NCI-H146 (cell line): Measurements from ENCODE around the gene VWA1.
"Not testable (repeated sequence)": the region's sequence is repeated elsewhere in the genome, so short reads cannot be mapped to it uniquely, and the experiment has no call there.

ENCODE experiments used
- DNase-seq: peaks from one replicate; lab custom pipeline; 2025; lab: John Stamatoyannopoulos, UW

The VWA1 gene

DNA sequence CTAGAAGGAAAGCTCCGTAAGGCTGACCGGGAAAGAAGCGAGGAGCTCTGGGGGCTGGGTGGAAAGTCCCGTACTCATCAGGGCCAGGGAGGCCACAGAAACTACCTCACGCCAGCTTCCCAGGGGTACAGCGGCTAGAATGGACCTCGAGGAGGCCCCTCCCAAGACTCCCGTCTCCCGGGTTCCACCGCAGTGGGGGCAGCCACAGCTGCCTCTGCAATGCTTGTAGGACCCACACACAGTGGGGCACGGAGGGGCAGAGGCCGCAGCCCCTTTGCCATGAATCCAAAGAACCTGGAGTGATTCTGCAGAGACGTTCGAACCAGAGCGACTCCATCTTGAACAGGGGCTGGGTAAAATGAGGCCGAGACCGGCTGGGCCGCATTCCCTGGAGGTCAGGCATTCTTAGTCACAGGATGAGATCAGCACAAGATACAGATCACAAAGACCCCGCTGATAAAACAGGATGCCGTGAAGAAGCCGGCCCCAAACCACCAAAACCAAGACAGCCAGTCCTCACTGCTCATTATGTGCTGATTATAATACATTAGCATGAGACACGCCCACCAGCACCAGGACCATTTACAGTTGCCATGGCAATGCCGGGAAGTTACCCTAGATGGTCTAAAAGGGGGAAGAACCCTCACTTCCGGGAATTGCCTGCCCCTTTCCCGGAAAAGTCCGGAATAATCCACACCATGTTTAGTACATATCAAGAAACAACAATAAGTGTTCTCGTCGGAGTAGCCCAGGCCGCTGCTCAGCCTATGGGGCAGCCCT lies 12.8 kb upstream of the VWA1 start:
- no peak for DNase-seq

DNA sequence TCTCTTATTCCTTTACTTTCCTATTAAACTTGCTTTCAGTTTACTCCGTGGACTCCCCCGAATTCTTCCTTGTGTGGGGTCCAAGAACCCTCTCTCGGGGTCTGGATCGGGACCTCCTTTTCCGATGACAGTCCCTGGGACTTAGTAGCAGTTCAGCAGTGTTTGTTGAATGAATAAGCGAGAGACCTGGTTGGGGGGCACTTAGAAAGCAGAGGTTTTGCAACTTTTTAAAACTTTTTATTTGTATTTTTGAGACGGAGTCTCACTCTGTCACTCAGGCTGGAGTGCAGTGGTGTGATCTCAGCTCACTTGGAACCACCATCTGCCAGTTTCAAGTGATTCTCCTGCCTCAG lies 12.3 kb upstream of the VWA1 start:
- DNase-seq = no peak

DNA sequence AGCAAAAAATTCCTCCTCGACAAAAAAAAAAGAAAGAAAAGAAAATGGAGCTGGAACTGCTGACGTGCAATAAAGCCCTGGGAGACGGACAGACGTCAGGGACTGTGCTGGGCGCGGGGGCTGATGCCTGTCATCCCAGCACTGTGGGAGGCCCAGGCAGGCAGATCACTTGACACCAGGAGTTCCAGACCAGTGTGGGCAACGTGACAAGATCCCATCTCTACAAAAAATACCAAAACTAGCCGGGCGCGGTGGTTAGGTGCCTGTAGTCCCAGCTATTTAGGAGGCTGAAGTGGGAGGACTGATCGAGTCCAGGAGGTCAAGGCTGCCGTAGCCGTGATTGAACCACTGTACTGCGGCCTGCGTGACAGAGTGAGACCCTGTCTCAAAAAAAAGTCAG lies 10.8 kb upstream of the VWA1 start:
- no peak for DNase-seq

DNA sequence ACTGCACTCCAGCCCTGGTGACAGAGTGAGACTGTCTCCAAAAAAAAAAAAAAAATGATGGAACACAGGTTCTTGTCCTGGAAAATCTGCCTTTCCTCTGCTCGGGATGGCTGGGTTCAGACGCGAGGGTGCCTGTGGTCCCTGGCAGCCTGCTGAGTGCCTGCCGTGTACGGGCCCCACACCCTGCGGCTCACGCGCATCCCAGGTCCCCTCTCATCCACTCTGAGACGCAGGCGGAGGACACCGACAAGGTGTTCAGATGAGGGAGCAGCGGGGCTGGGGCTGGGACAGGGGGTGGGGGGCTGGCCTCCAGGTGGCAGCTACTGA lies 10.1 kb upstream of the VWA1 start:
- no peak for DNase-seq

DNA sequence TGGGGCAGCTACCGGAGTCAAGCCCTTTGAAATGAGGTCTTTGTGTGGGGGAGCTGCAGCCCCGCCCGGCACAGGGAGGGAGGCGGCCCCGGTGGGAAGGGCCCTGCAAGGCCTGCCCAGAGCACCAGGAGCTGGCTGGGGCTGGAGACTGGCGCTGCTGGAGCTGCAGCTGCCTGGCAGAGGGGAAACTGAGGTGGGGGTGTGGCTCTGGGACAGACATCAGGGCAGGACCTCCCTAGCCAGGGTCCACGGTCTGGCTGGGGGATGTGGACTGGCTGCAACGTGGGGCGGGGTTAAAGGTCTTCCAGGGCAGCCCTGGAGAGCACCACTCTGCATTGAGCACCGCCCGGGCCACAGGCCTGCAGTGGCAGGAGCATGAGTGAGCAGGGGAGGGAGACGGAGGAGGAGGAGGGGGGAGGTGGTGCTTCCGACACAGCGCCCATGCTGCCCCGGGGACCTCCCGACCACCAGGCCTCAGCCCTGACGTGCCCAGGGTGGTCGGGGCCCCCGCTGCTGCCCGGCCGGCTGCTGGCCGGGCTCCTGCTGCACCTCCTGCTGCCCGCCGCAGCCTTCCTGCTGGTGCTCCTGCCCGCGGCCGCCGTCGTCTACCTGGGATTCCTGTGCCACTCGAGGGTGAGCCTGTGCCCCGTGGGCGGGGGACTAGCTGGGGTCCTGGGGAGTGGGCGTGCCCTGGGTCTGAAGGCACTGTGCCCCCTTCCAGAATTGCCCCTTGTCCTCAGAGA lies 9.6 kb upstream of the VWA1 start:
- no peak for DNase-seq

DNA sequence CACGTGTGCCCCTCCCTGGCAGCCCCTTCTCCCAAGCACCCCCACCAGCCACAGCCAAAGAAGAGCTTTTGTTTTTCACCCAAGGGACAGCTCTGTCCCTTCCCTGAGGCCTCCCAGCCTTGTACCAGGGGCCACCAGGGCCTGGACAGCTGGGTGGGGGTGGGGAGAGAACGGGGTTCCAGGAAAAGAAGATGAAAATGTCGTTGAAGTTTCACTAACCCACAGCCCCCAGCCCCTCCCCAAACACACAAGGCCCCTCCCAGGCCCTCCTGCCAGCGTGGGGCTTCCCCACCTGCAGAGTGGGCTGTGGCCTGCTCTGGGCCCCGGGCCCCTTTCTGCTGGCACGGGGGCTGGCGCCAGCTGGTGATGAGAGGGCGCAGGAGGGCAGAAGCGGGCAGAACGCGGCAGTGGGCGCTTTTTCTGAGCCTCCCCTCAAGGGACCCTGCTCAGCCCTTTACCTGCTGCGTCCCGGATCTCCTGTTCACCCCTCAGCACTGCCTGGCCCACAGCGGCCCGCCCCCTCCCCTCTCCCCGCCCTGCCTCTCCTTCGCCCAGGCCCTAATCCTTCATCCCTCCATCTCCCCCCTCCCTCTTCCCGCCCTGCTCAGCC lies 8.9 kb upstream of the VWA1 start:
- no peak for DNase-seq

DNA sequence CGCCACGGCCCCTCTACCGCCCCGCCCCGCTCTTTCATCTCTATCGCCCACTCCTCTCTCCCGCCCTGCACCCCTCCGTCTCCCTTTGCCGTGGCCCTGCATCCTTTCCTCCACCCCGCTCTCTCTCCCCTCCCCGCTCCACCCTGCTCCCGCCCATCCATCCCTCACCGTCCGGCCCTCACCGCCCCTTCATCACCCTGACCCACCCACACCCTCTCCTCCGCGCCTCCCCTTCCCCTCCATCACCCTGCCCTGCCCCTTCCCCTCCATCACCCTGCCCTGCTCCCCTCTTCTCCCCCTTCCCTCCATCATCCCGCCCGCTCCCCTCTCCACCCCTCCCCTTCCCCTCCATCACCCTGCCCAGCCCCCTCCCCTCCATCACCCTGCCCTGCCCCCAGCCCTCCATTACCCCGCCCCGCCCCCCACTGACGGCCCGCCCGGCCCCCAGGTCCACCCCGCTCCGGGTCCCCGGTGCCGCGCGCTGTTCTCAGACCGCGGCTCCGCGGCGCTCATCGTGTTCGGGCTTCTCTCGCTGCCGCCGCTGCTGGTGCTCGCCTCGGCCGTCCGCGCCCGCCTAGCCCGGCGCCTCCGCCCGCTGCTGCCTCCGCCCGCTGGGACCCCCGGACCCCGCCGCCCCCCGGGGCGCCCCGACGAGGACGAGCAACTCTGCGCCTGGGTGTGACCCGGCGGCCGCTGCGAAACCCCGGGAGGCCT lies 8.2 kb upstream of the VWA1 start:
- DNase-seq = peak; percentile 13

DNA sequence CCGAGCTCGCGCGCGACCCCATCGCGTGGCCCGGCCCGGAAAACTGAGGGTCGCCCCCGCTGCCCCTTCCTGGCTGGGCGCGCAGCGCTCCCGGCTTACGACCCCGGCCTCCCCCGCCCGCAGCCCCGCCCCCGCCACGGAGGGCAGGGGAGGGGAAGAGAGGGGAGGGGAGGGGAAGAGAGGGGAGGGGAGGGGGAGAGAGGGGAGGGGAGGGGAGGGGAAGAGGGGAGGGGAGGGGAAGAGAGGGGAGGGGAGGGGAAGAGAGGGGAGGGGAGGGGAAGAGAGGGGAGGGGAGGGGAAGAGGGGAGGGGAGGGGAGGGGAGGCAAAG lies 7.7 kb upstream of the VWA1 start:
- DNase-seq = no peak

DNA sequence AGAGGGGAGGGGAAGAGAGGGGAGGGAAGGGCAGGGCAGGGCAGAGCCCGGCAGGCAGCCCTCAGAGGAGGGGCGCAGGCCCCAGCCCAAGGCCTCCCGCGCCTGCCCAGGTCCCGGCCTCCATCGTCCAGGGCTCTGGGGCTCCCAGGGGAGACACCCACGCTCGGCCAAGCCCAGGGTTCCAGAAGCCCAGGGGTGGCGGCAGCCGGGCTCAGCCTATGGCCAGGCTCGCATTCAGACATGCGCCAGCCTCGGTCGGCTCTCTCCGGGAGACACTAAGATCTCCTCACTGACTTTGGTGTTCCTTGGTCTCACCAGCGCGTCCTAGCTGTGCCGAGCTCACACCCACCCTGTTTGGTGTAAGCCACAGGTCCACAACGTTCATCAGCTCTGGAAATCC lies 7.3 kb upstream of the VWA1 start:
- DNase-seq = no peak

DNA sequence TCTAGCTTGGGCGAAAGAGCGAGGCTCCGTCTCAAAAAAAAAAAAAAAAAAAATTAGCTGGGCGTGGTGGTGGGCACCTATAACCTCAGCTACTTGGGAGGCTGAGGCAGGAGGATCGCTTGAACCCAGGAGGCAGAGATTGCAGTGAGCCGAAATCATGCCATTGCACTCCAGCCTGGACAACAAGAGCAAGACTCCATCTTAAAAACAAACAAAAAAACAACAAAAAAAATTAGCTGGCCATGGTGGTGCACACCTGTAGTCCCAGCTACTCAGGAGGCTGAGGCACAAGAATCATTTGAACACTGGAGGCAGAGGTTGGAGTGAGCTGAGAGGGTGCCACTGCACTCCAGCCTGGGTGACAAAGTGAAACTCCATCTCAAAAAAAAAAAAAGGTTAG lies 6.5 kb upstream of the VWA1 start:
- not testable (repeated sequence) for DNase-seq

DNA sequence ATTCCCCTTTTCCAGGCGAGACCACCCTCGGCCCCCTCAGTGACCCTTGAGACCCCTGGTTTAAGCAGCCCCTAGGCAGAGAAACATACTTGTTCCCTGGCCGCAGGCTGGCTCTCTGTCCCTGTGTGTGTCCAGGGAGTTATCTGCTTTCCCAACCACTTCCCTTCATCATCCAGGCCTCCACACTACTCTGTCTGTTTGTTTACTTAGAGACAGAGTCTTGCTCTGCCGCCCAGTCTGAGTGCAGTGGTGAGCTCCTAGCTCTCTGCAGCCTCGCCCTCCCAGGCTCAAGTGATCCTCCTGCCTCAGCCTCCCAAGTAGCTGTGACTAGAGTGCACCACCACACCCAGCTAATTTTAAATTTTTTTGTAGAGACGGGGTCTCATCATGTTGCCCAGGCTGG lies 5.8 kb upstream of the VWA1 start:
- DNase-seq = no peak

DNA sequence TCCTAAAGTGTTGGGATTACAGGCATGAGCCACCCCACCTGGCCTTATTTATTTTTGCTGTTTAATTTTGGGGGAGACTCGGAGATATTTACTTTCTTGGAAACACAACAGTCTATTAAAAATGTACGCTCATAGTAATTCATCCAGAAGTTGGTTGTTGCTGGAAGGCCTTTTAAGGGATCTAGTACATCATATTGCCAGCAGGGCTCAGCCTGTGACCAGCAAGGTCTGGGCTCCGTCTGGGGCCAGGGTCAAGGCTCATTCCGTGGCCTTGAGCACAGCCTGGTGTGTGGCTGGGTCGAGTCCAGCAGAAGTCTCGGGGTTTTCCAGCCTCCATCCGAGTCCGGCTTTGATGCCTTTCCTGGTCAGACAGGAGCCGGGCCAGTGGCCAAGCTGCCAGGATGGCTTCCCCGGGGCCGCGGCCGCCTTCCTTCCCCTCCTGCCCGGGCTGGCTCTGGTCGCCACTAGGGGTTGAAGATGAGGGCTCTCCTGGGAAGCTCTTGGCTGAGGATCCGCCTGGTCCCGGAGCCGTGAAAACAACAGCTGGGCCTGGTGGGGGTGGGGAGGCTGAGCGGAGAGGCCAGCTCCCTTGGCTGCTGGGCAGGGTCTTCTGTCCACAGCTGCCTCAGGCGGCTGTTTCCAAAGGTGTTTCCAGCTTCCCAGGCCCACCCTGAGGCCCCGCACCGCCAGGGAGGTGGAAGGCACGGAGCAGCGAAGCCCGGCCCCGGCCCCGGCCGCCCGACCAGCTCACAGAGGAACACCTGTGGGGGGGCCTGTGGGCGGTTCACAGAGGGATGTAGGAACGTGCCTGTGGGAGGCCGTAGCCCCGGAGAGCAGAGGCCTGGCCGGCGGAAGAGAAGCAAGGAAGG lies 5.1 kb upstream of the VWA1 start:
- DNase-seq = no peak

DNA sequence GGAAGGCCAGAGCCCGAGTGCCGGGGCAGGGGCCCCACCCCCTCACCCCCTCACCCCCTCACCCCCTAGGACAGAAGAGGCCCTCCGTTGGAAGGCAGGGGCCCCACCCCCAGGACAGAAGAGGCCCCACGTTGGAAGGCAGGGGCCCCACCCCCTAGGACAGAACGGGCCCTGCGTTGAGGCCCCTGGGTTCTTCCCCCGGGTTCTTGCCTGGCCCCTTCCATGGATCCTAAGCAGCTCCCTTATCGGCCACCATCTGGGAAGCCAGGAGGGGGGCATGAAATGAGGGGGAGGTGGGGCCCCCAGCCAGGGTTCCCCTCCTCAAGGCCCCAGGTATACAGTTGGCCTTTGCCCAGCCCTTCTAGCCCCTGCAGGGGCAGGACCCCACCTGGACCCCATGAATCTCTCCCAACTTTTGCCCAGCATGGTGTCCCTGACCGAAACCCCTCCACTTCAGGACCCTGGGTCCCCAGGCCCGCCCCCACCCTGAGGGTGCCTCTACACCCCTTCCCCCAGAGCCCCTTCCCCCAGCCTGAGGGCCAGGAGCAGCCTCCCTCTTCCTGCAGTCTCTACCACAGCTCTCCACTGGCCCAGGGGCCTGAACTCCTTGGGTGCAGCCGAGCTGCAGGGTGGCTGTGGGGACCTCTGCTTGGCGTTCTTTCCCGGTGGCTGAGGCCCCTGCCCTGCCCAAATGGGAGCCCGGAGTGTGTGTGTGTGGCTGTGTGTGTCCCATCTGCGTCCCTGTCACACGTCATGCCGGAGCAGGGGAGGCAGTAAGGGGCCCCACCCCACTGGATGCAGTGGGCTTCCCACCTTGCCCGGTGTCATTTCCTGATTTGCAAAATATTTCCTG lies 4.3 kb upstream of the VWA1 start:
- no peak for DNase-seq

DNA sequence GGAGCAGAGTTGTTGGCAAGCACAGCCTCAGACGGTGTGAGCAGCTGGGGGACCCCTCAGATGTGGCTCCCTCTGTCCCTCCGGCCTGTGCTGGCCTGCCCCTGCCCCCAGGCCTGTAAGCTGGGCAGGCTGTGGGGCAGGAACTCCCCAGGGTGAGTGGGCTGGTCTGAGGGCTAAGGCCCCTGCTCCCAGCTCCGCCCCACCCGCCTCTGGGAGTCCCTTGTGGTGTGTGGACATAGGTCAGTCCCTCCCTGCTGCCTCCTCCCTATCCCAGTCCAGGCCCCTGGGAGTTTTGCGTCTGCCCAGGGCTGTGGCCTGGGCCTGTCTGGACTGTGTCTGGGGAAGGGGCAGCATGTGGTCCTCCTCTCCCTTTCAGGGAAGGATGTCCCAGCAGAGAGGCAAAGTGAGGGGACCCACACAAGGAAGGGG lies 3.6 kb upstream of the VWA1 start:
- no peak for DNase-seq

DNA sequence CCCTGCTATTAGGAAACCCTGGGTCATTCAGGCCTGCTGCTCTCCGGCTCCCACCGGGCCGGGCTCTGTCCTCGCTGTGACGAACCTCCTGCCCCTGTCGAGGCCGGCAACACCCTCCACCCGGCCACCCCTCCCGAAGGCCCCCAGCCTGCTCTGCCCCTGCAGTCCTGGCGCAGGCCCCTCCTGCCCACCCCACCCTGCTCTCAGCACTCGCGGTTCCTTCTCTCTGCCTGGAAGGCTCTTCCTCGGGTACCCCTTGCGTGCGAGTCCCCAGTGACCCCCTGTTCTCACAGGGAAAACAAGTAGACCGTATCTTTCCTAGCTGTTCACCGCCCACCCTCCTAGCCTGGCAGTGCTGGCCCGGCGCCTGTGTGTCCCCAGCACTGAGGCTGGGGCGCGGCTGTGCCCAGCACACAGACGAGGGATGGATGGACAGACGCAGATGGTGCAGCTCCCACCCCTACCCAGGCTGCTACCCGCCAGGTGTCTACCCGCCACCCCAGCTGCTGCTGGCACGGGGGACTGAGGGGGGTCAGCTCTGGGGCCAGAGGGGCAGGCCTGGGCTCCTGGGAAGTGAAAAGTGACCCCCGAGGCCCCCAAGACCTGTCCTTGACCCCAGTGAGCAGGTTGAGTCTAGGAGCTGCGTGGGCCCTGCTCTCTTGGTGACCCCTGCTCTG lies 3.1 kb upstream of the VWA1 start:
- DNase-seq = no peak

DNA sequence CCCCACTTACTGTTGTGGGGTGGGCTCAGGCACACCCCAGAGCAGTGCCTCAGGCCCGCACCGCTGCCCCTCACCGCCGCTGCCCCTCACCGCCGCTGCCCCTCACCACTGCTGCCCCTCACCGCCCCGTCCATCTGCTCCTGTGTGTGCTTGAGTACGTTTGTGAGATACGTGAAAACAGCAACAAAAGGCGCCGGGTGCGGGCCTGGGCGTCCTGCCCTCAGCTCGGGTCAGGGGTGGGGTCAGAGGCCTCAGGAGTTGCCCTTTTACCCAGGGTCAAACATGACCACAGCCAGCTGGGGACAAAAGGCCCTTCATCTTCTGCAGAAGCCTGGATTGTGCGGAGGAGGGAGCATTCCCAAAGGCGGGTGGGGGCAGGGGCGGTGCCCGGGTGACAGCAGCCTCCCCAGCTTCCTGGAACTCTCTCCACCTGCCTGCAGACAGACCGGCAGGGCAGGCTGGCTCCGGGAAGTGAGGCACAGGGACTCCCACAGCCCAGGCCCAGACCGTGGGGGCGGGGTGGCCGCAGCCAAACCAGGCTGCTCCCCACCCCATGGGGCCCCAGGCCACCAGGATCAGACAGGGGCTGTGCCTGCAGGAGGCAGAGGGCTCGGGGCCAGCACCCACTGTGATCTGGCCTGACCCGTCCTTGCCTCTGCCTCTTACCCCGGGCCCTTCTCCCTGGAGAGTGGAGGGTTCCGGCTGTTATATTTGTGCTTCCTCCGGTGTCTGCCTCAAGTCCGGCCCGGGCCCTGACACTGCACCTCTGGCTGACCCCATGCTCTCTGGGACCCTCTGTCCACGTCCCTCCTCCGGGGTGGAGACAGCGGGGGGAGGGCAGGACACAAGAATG lies 2.3 kb upstream of the VWA1 start:
- DNase-seq = no peak

DNA sequence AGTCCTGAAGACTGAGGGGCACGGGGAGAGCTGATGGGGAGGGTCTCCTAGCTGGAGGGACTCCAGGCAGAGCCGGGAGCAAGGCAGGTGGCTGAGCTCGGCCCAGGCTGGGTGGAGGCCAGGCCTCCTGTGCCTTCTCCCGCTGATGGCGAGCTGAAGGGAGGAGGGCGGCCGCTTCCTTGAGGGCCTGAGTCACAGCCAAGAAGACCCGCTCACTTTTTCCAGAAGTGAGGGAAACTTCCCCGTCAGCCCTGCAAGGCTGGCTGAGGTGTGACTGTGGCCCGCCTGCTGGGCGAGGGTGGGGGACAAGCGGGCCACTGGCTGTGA lies 1.7 kb upstream of the VWA1 start:
- no peak for DNase-seq

DNA sequence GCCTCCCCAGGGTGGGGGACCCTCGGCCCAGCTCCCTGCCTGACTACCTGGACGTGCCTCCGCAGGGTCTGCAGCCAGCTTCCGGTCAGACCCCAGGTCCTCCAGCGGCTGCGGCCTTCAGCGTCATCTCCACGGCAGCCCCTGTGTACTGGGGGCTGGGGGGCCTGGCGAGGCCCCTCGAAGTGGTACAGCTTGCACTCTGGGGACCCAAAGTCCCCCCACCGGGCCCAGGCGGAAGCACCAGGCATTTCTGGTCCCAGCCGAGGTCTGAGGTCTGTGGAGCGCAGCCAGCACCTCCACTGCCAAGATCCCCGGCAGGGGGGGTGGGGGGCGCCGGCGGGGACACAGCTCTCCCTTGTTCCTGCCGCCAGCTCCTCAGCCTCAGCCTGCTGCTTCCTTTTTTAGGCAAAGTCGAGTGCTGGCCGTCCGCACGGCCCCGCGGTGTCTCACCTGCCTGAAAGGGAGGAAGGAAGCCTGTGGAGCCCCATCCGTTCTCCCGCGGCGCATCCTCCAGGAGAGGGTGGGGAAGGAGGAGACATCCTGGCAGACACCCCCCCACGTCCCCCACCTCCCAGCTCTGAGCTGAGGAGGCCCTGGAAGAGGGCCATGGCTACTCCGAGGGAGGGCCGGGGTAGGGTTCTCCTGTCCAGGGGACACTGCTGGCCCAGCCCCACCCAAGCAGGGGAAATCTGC lies 1.2 kb upstream of the VWA1 start:
- DNase-seq = no peak

DNA sequence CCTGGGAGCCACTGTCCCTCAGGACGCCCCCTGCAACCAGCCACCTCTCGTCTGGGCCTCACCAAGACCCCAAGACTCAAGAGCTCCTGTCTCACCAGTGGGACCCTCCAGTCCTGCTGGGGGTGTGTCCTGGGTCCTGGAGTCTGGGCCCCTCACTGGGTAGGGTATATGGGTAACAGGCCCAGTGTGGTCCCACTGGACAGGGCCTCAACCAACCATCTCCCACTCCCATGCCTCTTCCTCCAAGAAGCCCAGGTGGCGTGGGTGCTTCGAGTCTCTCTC lies 725 bp upstream of the VWA1 start:
- no peak for DNase-seq
